ENCODE data around the gene SLC41A1.

The SLC41A1 gene

GRCh38 chr1:205787287-205787916 is 25.6 kb downstream of the SLC41A1 start:
- H3K27me3 ChIP-seq (ENCODE audit: control insufficient read depth in 1 of 2, insufficient read depth in 1 of 2, low read length in 2 of 2), result no peaks in the 10 kb centered on the region
- H2AFZ ChIP-seq (ENCODE audit: low read depth, low read length), result no peak overlapping the region
- peaks cover 10 to 25% of the 10 kb centered on the region in 2 experiments for H3K36me3 ChIP-seq (ENCODE audit: control insufficient read depth in 1 of 2, insufficient read depth in 2 of 2, low read depth in 1 of 2, low read length in 2 of 2)
- H3K4me1 ChIP-seq (ENCODE audit: control insufficient read depth, insufficient read depth, low read depth, low read length), result peaks cover 2% of the 10 kb centered on the region
- no peak overlapping the region for H2BK12ac ChIP-seq (ENCODE audit: low read length in 2 of 2)
- no peak overlapping the region for H3K18ac ChIP-seq (ENCODE audit: low read depth in 1 of 2, low read length in 2 of 2)
- no peak overlapping the region for H4K8ac ChIP-seq (ENCODE audit: low read length)
- H3K4me3 ChIP-seq (ENCODE audit: insufficient read depth in 1 of 2, low read depth in 1 of 2, low read length in 2 of 2), result no peak overlapping the region
- no peaks in the 10 kb centered on the region for H3K9me3 ChIP-seq (ENCODE audit: control insufficient read depth, low read length)
- no peak overlapping the region for H3K23ac ChIP-seq (ENCODE audit: low read length in 2 of 2)
- no peak overlapping the region for H3K14ac ChIP-seq (ENCODE audit: low read length in 2 of 2)
- H2BK120ac ChIP-seq (ENCODE audit: low read depth, low read length), result no peak overlapping the region
- no peak overlapping the region for H3K4ac ChIP-seq (ENCODE audit: low read depth in 1 of 2, low read length in 2 of 2)
- H3K27ac ChIP-seq (ENCODE audit: low read length, poor library complexity, severe bottlenecking), result no peak overlapping the region
- no peak overlapping the region for H2BK15ac ChIP-seq (ENCODE audit: low read depth, poor library complexity, severe bottlenecking)
- no peak overlapping the region for H3K9ac ChIP-seq (ENCODE audit: low read length)
- DNase-seq, result no peak
- H4K91ac ChIP-seq (ENCODE audit: low read length), result no peak overlapping the region
- H3K79me1 ChIP-seq (replicated peaks; ENCODE audit: low read length, poor library complexity, severe bottlenecking), result no peaks in the 10 kb centered on the region
- no peak overlapping the region for H2BK5ac ChIP-seq (ENCODE audit: low read depth, low read length, poor library complexity, severe bottlenecking)
- WGBS, result 87% methylated on average over 10 of the region's 10 CpGs
- H2AK5ac ChIP-seq (ENCODE audit: low read length, severe bottlenecking), result no peak overlapping the region
- no peak overlapping the region for H3K4me2 ChIP-seq (ENCODE audit: low read length, poor library complexity, severe bottlenecking)

GRCh38 chr1:205786601-205787000 is 26.4 kb downstream of the SLC41A1 start:
- Histone ChIP-seq H3K4ac (ENCODE audit: low read depth in 1 of 2, low read length in 2 of 2) (no peak overlapping the region), H3K4me3 (ENCODE audit: insufficient read depth in 1 of 2, low read depth in 1 of 2, low read length in 2 of 2) (no peak overlapping the region), H3K27ac (ENCODE audit: low read length, poor library complexity, severe bottlenecking) (no peak overlapping the region), H3K9me3 (ENCODE audit: control insufficient read depth, low read length) (no peaks in the 10 kb centered on the region), H4K8ac (ENCODE audit: low read length) (no peak overlapping the region), H2BK15ac (ENCODE audit: low read depth, poor library complexity, severe bottlenecking) (no peak overlapping the region), H3K23ac (ENCODE audit: low read length in 2 of 2) (no peak overlapping the region), H2AFZ (ENCODE audit: low read depth, low read length) (no peak overlapping the region), H3K36me3 (ENCODE audit: control insufficient read depth in 1 of 2, insufficient read depth in 2 of 2, low read depth in 1 of 2, low read length in 2 of 2) (peaks cover 7 to 19% of the 10 kb centered on the region in 2 experiments), H3K9ac (ENCODE audit: low read length) (no peak overlapping the region), H2AK5ac (ENCODE audit: low read length, severe bottlenecking) (no peak overlapping the region), H3K18ac (ENCODE audit: low read depth in 1 of 2, low read length in 2 of 2) (no peak overlapping the region), H4K91ac (ENCODE audit: low read length) (no peak overlapping the region), H3K27me3 (ENCODE audit: control insufficient read depth in 1 of 2, insufficient read depth in 1 of 2, low read length in 2 of 2) (no peaks in the 10 kb centered on the region), H3K14ac (ENCODE audit: low read length in 2 of 2) (no peak overlapping the region), H2BK12ac (ENCODE audit: low read length in 2 of 2) (no peak overlapping the region), H3K79me1 (replicated peaks; ENCODE audit: low read length, poor library complexity, severe bottlenecking) (no peaks in the 10 kb centered on the region), H3K4me2 (ENCODE audit: low read length, poor library complexity, severe bottlenecking) (no peak overlapping the region), H3K4me1 (ENCODE audit: control insufficient read depth, insufficient read depth, low read depth, low read length) (peaks cover 2% of the 10 kb centered on the region), H2BK120ac (ENCODE audit: low read depth, low read length) (no peak overlapping the region), H2BK5ac (ENCODE audit: low read depth, low read length, poor library complexity, severe bottlenecking) (no peak overlapping the region)
- DNase-seq, result no peak
- WGBS, result 62% methylated on average over 3 of the region's 4 CpGs

- Histone ChIP-seq H3K4me2 (ENCODE audit: low read length, poor library complexity, severe bottlenecking) (no peak overlapping the region), H2AK5ac (ENCODE audit: low read length, severe bottlenecking) (no peak overlapping the region), H3K23ac (ENCODE audit: low read length in 2 of 2) (no peak overlapping the region), H2BK120ac (ENCODE audit: low read depth, low read length) (no peak overlapping the region), H2BK15ac (ENCODE audit: low read depth, poor library complexity, severe bottlenecking) (no peak overlapping the region), H3K14ac (ENCODE audit: low read length in 2 of 2) (no peak overlapping the region), H4K91ac (ENCODE audit: low read length) (no peak overlapping the region), H4K8ac (ENCODE audit: low read length) (no peak overlapping the region), H3K27me3 (ENCODE audit: control insufficient read depth in 1 of 2, insufficient read depth in 1 of 2, low read length in 2 of 2) (no peaks in the 10 kb centered on the region), H3K27ac (ENCODE audit: low read length, poor library complexity, severe bottlenecking) (no peak overlapping the region), H3K9ac (ENCODE audit: low read length) (no peak overlapping the region), H3K4me3 (ENCODE audit: insufficient read depth in 1 of 2, low read depth in 1 of 2, low read length in 2 of 2) (no peak overlapping the region), H3K9me3 (ENCODE audit: control insufficient read depth, low read length) (no peaks in the 10 kb centered on the region), H3K18ac (ENCODE audit: low read depth in 1 of 2, low read length in 2 of 2) (no peak overlapping the region), H2AFZ (ENCODE audit: low read depth, low read length) (no peak overlapping the region), H2BK12ac (ENCODE audit: low read length in 2 of 2) (no peak overlapping the region), H3K36me3 (ENCODE audit: control insufficient read depth in 1 of 2, insufficient read depth in 2 of 2, low read depth in 1 of 2, low read length in 2 of 2) (peaks cover 3 to 8% of the 10 kb centered on the region in 2 experiments), H3K79me1 (replicated peaks; ENCODE audit: low read length, poor library complexity, severe bottlenecking) (no peaks in the 10 kb centered on the region), H2BK5ac (ENCODE audit: low read depth, low read length, poor library complexity, severe bottlenecking) (no peak overlapping the region), H3K4me1 (ENCODE audit: control insufficient read depth, insufficient read depth, low read depth, low read length) (peaks cover 2% of the 10 kb centered on the region), H3K4ac (ENCODE audit: low read depth in 1 of 2, low read length in 2 of 2) (no peak overlapping the region)
- WGBS, result 87% methylated on average over 6 of the region's 9 CpGs
- DNase-seq, result no peak
Measured at GRCh38 chr1:205785446-205785845, 27.6 kb downstream of the SLC41A1 start.

GRCh38 chr1:205783904-205784303 is 29.1 kb downstream of the SLC41A1 start:
- peaks cover 2% of the 10 kb centered on the region for H3K4me1 ChIP-seq (ENCODE audit: control insufficient read depth, insufficient read depth, low read depth, low read length)
- no peak overlapping the region for H2BK120ac ChIP-seq (ENCODE audit: low read depth, low read length)
- H3K36me3 ChIP-seq (ENCODE audit: control insufficient read depth in 1 of 2, insufficient read depth in 2 of 2, low read depth in 1 of 2, low read length in 2 of 2), result no peaks in the 10 kb centered on the region
- H2AFZ ChIP-seq (ENCODE audit: low read depth, low read length), result no peak overlapping the region
- no peak overlapping the region for H2BK5ac ChIP-seq (ENCODE audit: low read depth, low read length, poor library complexity, severe bottlenecking)
- no peak overlapping the region for H3K9ac ChIP-seq (ENCODE audit: low read length)
- no peak overlapping the region for H3K4ac ChIP-seq (ENCODE audit: low read depth in 1 of 2, low read length in 2 of 2)
- 92% methylated on average over 4 of the region's 4 CpGs for WGBS
- H2AK5ac ChIP-seq (ENCODE audit: low read length, severe bottlenecking), result no peak overlapping the region
- no peak overlapping the region for H3K4me2 ChIP-seq (ENCODE audit: low read length, poor library complexity, severe bottlenecking)
- H3K14ac ChIP-seq (ENCODE audit: low read length in 2 of 2), result no peak overlapping the region
- H2BK15ac ChIP-seq (ENCODE audit: low read depth, poor library complexity, severe bottlenecking), result no peak overlapping the region
- peak overlapping the region; percentile 48 for H4K91ac ChIP-seq (ENCODE audit: low read length)
- DNase-seq, result no peak
- H3K9me3 ChIP-seq (ENCODE audit: control insufficient read depth, low read length), result no peaks in the 10 kb centered on the region
- no peak overlapping the region for H3K4me3 ChIP-seq (ENCODE audit: insufficient read depth in 1 of 2, low read depth in 1 of 2, low read length in 2 of 2)
- no peak overlapping the region for H2BK12ac ChIP-seq (ENCODE audit: low read length in 2 of 2)
- H3K18ac ChIP-seq (ENCODE audit: low read depth in 1 of 2, low read length in 2 of 2), result no peak overlapping the region
- no peaks in the 10 kb centered on the region for H3K27me3 ChIP-seq (ENCODE audit: control insufficient read depth in 1 of 2, insufficient read depth in 1 of 2, low read length in 2 of 2)
- no peak overlapping the region for H4K8ac ChIP-seq (ENCODE audit: low read length)
- no peaks in the 10 kb centered on the region for H3K79me1 ChIP-seq (replicated peaks; ENCODE audit: low read length, poor library complexity, severe bottlenecking)
- no peak overlapping the region for H3K23ac ChIP-seq (ENCODE audit: low read length in 2 of 2)
- H3K27ac ChIP-seq (ENCODE audit: low read length, poor library complexity, severe bottlenecking), result no peak overlapping the region

Data from mesenchymal stem cell (in vitro differentiated cells and primary cell).